Loucy (cell line): Measurements from ENCODE around the gene ITIH1.

Experiments
- H2AFZ ChIP-seq: fragments of 200-600 bp; sonication (generic); 2 replicates; pipeline ENCODE4 v1.6.0; 2016; ENCODE audit warnings: antibody characterized with exemption, mild to moderate bottlenecking, low read length, moderate library complexity
- H3F3A ChIP-seq: fragments of 200-600 bp; 2 replicates; pipeline ENCODE4 v1.6.0; 2016; ENCODE audit warnings: antibody characterized with exemption, low read depth, mild to moderate bottlenecking
- H3K27me3 ChIP-seq: fragments of 200-600 bp; sonication (generic); 2 replicates; pipeline ENCODE4 v1.6.1; 2014; ENCODE audit warnings: low read length, mild to moderate bottlenecking; ENCODE audit not compliant: insufficient read depth, poor library complexity, severe bottlenecking
- H3K36me3 ChIP-seq: fragments of 200-600 bp; sonication (generic); 2 replicates; pipeline ENCODE4 v1.6.1; 2016; ENCODE audit warnings: low read length; ENCODE audit not compliant: insufficient read depth
- H3K4me1 ChIP-seq: fragments of 200-600 bp; sonication (generic); 2 replicates; pipeline ENCODE4 v1.5.1; 2014; ENCODE audit warnings: low read length, mild to moderate bottlenecking; ENCODE audit not compliant: insufficient read depth, poor library complexity, severe bottlenecking
- H3K4me2 ChIP-seq: fragments of 200-600 bp; sonication (generic); 2 replicates; pipeline ENCODE4 v1.6.0; 2014; ENCODE audit warnings: antibody characterized with exemption, low read length, low read depth, mild to moderate bottlenecking; ENCODE audit not compliant: poor library complexity, severe bottlenecking
- H3K4me3 ChIP-seq: fragments of 200-600 bp; sonication (generic); 2 replicates; pipeline ENCODE4 v1.5.1; 2014; ENCODE audit warnings: low read length, mild to moderate bottlenecking, mixed read lengths; ENCODE audit not compliant: poor library complexity, severe bottlenecking
- H3K79me2 ChIP-seq: fragments of 200-600 bp; sonication (generic); 2 replicates; pipeline ENCODE4 v1.6.1; 2014; ENCODE audit warnings: low read length; ENCODE audit not compliant: insufficient read depth
- H3K9ac ChIP-seq: fragments of 200-600 bp; sonication (generic); 2 replicates; pipeline ENCODE4 v1.6.0; 2014; ENCODE audit warnings: mild to moderate bottlenecking, low read depth, low read length, moderate library complexity; ENCODE audit not compliant: poor library complexity, severe bottlenecking
- H3K9me2 ChIP-seq: fragments of 200-600 bp; sonication (generic); replicated peaks from 2 replicates; pipeline ENCODE4 v1.6.1; 2016; ENCODE audit warnings: low read depth, low read length, mixed read lengths
- H3K9me3 ChIP-seq: fragments of 200-600 bp; sonication (generic); 2 replicates; pipeline ENCODE4 v1.6.1; 2014; ENCODE audit warnings: mild to moderate bottlenecking, antibody characterized with exemption, low read length, low read depth; ENCODE audit not compliant: insufficient read depth
- H4K20me1 ChIP-seq: fragments of 200-600 bp; sonication (generic); 2 replicates; pipeline ENCODE4 v1.6.0; 2014; ENCODE audit warnings: antibody characterized with exemption, low read length, mild to moderate bottlenecking; ENCODE audit not compliant: insufficient read depth, poor library complexity, severe bottlenecking
- CTCF ChIP-seq: fragments of 200-600 bp; sonication (generic); conservative IDR thresholded peaks from 2 replicates; pipeline ENCODE4 v1.5.1; 2014; ENCODE audit warnings: mild to moderate bottlenecking, antibody characterized with exemption, low read length
- EZH2phosphoT487 ChIP-seq: fragments of 200-600 bp; IDR thresholded peaks from 2 replicates; pipeline ENCODE4 v1.6.1; 2018; ENCODE audit warnings: antibody characterized with exemption, mild to moderate bottlenecking, moderate library complexity, borderline replicate concordance

Gene ITIH1

GRCh38 chr3:52763466-52763865 lies 13.9 kb upstream of the ITIH1 start:
- Histone ChIP-seq H3K36me3 (peaks cover 37% of the 10 kb centered on the region; the same call in 1 of the 2 replicates), H3K9ac (no peak overlapping the region)

GRCh38 chr3:52769786-52770455 lies 7.5 kb upstream of the ITIH1 start:
- H2AFZ ChIP-seq, result peak overlapping the region; percentile 82
- no peaks in the 10 kb centered on the region for H3K9me3 ChIP-seq
- H3K9me2 ChIP-seq, result no peaks in the 10 kb centered on the region
- no peaks in the 10 kb centered on the region for H3F3A ChIP-seq
- peak overlapping the region; percentile 72 for H3K9ac ChIP-seq
- TF ChIP-seq EZH2phosphoT487, result no peak
- TF ChIP-seq CTCF, result no peak
- peak overlapping the region; percentile 98 for H3K4me2 ChIP-seq
- H4K20me1 ChIP-seq, result no peaks in the 10 kb centered on the region
- H3K27me3 ChIP-seq, result no peaks in the 10 kb centered on the region
- peaks cover 20% of the 10 kb centered on the region; the same call in 1 of the 2 replicates for H3K79me2 ChIP-seq
- peak overlapping the region; percentile 73 for H3K4me3 ChIP-seq
- peaks cover 14% of the 10 kb centered on the region for H3K4me1 ChIP-seq
- H3K36me3 ChIP-seq, result peaks cover 11% of the 10 kb centered on the region; the same call in 1 of the 2 replicates

More at GRCh38 chr3:52763466-52763865, 13.9 kb upstream of the ITIH1 start:
- Histone ChIP-seq H4K20me1 (no peaks in the 10 kb centered on the region), H3K9me2 (no peaks in the 10 kb centered on the region), H3K4me1 (no peaks in the 10 kb centered on the region), H2AFZ (no peak overlapping the region), H3F3A (no peaks in the 10 kb centered on the region), H3K27me3 (no peaks in the 10 kb centered on the region), H3K4me3 (no peak overlapping the region), H3K4me2 (no peak overlapping the region), H3K9me3 (no peaks in the 10 kb centered on the region), H3K79me2 (peaks cover 3% of the 10 kb centered on the region; the same call in 1 of the 2 replicates)
- TF ChIP-seq EZH2phosphoT487, result no peak
- TF ChIP-seq CTCF, result no peak

- H3K9me3 ChIP-seq, result no peaks in the 10 kb centered on the region
- peaks cover 20% of the 10 kb centered on the region; the same call in 1 of the 2 replicates for H3K79me2 ChIP-seq
- no peaks in the 10 kb centered on the region for H4K20me1 ChIP-seq
- H3K27me3 ChIP-seq, result no peaks in the 10 kb centered on the region
- H3K4me3 ChIP-seq, result peak within 1 kb of the TSS; percentile 73
- H2AFZ ChIP-seq, result peak within 1 kb of the TSS; percentile 82
- peaks cover 14% of the 10 kb centered on the region for H3K4me1 ChIP-seq
- peak within 1 kb of the TSS; percentile 72 for H3K9ac ChIP-seq
- H3K4me2 ChIP-seq, result peak within 1 kb of the TSS; percentile 98
- no peaks in the 10 kb centered on the region for H3K9me2 ChIP-seq
- H3K36me3 ChIP-seq, result peaks cover 4% of the 10 kb centered on the region; the same call in 1 of the 2 replicates
- no peaks in the 10 kb centered on the region for H3F3A ChIP-seq
- TF ChIP-seq CTCF (no peak), EZH2phosphoT487 (no peak)
These were observed 6.7 kb upstream of the ITIH1 start, which contains the start of gene NEK4 for GRCh38 chr3:52770496-52771333. Gene NEK4, minus strand, starts transcription at chr3:52770940. Its CDS starts 194 bp downstream, at chr3:52770746.
